Stimulated activated CD4-positive, alpha-beta T cell treated with anti-CD3 and anti-CD28 coated beads, TNF-alpha, amount 100 ng/mL, for 1 hour (primary cell): ENCODE results near the gene TM4SF5.

ENCODE experiments used
- DNase-seq, 3 donors: peaks; one replicate each; pipeline ENCODE4 v3.0.0-alpha.2; 2020; ENCODE audit warnings: low read depth in 3 of 3, low spot score in 1 of 3

Gene TM4SF5

GRCh38 chr17:4788807-4789700, 17.4 kb downstream of the TM4SF5 start, which contains the start of gene GLTPD2:
TSS of gene GLTPD2 (plus strand) at chr17:4788964. CDS start at chr17:4789012, 48 bp downstream.
- DNase-seq: no peak

GRCh38 chr17:4789701-4789950, 17.9 kb downstream of the TM4SF5 start:
- no peak for DNase-seq

GRCh38 chr17:4789951-4790704, 18.4 kb downstream of the TM4SF5 start:
- peak; percentile 38 to 61 (median 56) for DNase-seq

- DNase-seq: no peak
Observed at GRCh38 chr17:4790705-4791088, 19.0 kb downstream of the TM4SF5 start.

GRCh38 chr17:4795168-4795567, 23.5 kb downstream of the TM4SF5 start:
- no peak for DNase-seq

- no peak for DNase-seq
Observed at GRCh38 chr17:4796552-4796920, 24.9 kb downstream of the TM4SF5 start.

GRCh38 chr17:4800462-4801196, 28.9 kb downstream of the TM4SF5 start:
- no peak for DNase-seq

- DNase-seq: no peak
Observed at GRCh38 chr17:4802228-4802627, 30.5 kb downstream of the TM4SF5 start, which contains the start of gene C17orf114. TSS of gene C17orf114 (minus strand) at chr17:4802328.

GRCh38 chr17:4806456-4806776, 34.7 kb downstream of the TM4SF5 start:
- DNase-seq: no peak

GRCh38 chr17:4806777-4807604, 35.3 kb downstream of the TM4SF5 start, which contains the start of gene PLD2:
TSS of gene PLD2 (plus strand) at chr17:4807152. CDS start at chr17:4807773, 621 bp downstream.
- peak; percentile 64 to 80 (median 70) for DNase-seq

GRCh38 chr17:4807605-4808377, 36.1 kb downstream of the TM4SF5 start:
- DNase-seq: no peak

GRCh38 chr17:4808378-4808767, 36.7 kb downstream of the TM4SF5 start:
- DNase-seq: no peak

- no peak for DNase-seq
Observed at GRCh38 chr17:4810696-4811290, 39.1 kb downstream of the TM4SF5 start.

- no peak for DNase-seq
Observed at GRCh38 chr17:4811471-4811870, 39.8 kb downstream of the TM4SF5 start.

- DNase-seq: no peak
Observed at GRCh38 chr17:4812690-4813089, 41.0 kb downstream of the TM4SF5 start.

GRCh38 chr17:4815043-4815675, 43.5 kb downstream of the TM4SF5 start:
- DNase-seq: no peak

- DNase-seq: no peak
Observed at GRCh38 chr17:4816826-4817225, 45.1 kb downstream of the TM4SF5 start.

GRCh38 chr17:4818276-4818675, 46.6 kb downstream of the TM4SF5 start:
- DNase-seq: no peak

- no peak for DNase-seq
Observed at GRCh38 chr17:4822835-4823234, 51.1 kb downstream of the TM4SF5 start.
